GM19397 (cell line): ENCODE data around the gene MEGF10.

Experiments
- ATAC-seq: cut with Tn5 transposase; IDR thresholded peaks from one replicate; pipeline ENCODE4 v1.9.1; 2021; ENCODE audit warnings: mild to moderate bottlenecking, moderate library complexity; ENCODE audit not compliant: unreplicated experiment

Gene MEGF10

DNA sequence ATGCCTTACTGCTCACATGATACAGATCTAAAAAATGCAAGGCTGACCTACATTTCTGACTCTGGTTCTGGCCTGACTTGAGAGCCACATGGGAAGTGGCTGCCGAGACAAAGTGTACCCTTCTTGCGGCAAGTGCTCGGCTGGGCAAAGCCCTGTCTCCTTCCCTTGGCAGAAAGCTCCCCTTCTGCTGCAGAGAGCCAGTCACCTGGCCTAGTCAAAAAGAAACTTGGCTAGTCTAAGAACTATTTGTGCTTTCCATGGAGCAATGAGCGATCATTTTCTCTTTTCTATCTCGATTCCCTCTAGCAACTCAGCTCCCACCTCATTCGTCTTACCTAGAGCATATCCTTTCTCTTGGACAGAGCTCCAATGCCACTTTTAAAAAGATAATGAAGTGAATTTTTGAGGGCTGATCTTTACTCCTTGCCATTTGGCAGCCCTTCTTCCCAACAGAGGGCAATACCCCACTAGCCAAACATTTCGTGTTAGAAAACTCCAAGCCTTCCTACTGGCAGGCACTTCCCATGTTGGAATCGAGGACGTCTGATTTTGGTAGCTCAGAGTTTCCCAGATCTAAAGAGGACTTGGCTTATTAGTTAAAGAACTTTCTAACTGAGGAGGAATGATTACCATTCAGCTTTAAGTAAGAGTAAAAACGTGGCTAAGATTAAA lies 118.8 kb downstream of the MEGF10 start:
- ATAC-seq, result no peak

GRCh38 chr5:127409921-127410675 lies 119.5 kb downstream of the MEGF10 start:
- ATAC-seq, result no peak

GRCh38 chr5:127410959-127411358 lies 120.4 kb downstream of the MEGF10 start:
- ATAC-seq, result peak; percentile 59

- ATAC-seq, result no peak
Observed at GRCh38 chr5:127411381-127411780, 120.8 kb downstream of the MEGF10 start.

- no peak for ATAC-seq
Observed at GRCh38 chr5:127412698-127413097, 122.1 kb downstream of the MEGF10 start.

DNA sequence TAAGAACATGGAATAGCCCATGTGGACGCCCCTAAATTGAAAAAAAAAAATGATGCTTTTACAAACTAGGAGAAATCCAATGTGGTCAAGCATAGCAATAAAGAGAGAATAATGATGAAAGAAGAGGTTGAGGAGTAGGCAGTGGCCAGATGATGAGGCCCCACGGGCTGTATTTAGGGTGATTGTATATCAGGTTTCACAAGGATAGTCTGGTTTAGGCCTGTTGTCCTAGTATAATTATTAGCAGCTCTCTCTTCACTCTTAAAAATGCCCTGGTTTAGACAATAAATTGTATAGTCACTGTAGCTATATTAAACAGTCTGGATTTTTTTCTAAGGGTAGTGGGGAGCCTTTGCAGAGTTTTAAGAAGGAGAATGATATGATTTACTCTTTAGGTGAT lies 124.4 kb downstream of the MEGF10 start:
- no peak for ATAC-seq

DNA sequence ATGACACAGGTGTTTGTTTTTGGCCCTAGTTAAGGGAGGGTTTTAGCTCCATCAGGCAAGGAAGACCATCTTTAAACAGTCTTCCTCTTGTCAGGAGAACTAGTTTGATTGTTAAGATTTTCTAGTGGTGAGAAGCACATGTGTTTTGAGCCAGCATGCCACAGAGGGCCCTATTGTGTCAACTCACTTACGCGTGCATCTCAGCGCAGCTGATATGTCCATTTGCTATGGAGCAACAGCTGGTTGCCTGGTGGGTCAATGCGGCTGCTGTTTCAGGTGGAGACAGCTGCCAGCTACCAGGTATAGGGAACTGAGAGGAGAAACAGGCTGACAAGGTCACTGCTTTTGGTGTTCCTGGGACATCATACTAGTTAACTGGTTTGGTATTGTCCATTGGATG lies 126.3 kb downstream of the MEGF10 start:
- no peak for ATAC-seq

DNA sequence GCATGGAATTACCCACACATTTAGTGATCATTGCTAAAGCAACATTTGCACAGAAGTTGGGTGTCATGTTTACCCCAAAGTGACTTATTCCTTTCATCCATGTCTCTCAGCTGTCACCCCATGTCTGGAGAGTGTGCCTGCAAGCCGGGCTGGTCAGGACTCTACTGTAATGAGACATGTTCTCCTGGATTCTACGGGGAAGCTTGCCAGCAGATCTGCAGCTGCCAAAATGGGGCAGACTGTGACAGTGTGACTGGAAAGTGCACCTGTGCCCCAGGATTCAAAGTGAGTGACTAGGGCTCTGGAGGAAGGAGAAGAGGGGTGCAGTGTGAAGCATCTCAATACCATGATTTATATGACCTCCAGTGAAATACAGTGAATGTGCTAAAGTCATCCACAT lies 126.9 kb downstream of the MEGF10 start:
- no peak for ATAC-seq

- ATAC-seq, result no peak
Observed at GRCh38 chr5:127418367-127418766, 127.8 kb downstream of the MEGF10 start.

DNA sequence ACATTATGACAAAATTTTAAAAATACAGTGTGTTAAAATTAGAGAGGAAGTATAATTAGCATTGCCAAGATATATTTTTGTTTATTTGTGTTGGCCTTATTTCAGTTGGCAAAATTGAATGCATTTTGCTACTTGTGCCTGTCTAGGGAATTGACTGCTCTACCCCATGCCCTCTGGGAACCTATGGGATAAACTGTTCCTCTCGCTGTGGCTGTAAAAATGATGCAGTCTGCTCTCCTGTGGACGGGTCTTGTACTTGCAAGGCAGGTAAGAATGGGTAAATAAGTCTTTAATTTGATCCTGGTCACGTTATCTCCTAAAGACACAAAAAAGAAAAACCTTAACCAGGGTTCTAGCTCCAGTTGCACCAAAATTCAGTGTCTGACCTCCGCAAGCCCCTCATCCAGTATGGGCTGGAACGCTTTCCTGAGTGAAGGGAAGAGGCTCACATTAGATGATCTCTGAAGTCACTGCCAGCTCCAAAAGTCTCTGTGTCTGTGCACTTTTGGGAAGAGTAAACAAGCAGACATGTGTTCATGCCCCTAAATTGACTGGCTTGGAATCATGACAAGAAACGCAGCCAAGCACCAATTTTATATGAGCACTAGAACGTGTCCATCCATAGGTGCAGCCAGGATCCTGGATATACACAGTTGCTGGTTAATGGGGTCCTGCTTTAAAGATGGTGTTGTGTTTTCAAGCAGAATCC lies 128.5 kb downstream of the MEGF10 start:
- ATAC-seq, result no peak

DNA sequence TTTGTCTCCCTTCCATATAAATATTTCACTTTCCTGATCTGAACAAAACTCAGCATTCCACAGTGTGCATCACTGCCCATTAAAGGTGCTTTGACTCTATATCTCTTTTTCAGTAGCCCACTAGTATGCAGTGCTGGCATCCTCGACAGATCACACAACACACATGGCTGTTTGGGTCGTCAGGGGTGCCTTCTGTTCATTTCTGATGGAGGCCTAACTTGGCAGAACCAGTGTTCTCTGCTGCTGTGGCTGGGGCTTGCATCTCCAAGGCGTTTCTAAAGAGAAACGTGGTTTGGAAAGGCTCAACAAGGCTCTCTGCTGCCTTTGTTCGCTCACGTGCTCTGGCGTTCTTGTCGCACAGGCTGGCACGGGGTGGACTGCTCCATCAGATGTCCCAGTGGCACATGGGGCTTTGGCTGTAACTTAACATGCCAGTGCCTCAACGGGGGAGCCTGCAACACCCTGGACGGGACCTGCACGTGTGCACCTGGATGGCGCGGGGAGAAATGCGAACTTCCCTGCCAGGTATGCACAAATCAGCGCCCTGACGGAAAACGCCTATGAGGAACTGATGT lies 129.2 kb downstream of the MEGF10 start:
- no peak for ATAC-seq

DNA sequence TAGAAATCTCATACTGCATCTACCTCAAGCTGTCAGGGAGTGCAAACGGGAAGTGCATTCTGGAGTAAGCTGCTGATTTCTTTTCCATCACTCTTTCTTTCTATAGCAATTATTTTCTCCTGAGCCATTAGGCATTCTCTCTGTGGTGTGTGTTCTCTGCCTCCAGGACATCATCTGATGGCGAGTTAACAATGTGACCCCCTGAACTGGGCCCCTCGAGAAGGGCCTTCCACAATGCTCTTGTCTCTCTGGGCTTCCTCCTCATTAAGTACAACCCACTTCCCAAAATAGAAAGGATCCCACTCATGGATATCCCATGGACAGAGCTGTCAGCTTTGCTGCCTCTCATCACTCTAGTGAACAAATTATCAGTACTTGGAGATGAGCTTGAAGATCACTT lies 130.2 kb downstream of the MEGF10 start:
- no peak for ATAC-seq

DNA sequence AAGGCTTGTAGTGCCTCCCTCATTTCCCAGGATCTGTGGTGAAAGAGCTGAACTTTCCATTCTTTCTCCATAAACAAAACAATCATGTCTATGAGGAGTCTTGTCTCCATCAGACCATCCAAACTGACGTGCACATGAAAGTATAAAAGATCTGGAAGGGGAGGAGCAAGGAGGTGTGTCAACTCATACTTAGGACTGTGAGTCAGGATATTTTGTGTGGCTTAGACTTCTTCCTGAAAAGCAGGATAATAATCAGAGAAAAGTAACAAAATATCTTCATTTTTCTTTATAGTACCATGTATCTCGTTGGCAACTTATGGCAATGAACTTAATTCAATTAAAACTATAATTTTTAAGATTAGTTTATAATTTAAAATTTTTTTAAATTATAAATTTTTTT lies 130.9 kb downstream of the MEGF10 start:
- no peak for ATAC-seq

- no peak for ATAC-seq
Observed at GRCh38 chr5:127423173-127423798, 132.7 kb downstream of the MEGF10 start.

DNA sequence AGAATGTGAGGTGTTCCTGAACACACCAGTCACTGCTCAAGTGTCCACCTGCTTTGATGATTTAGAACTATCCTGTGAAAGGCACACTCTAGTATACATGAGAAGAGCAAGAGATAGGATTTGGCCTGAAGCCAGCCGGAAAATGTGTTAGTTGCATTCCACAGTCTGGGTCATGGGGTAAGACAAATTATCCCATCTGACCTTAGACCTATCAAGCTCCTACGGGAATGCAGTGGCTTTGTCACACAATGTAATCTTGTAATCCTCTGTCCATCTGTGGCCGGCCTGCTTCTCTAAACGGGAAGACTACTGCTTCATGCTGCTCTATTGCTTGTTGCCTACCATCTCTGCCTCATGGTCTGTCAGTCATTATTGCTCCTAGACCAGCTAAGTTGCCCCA lies 134.4 kb downstream of the MEGF10 start:
- no peak for ATAC-seq

GRCh38 chr5:127425868-127426267 lies 135.3 kb downstream of the MEGF10 start:
- no peak for ATAC-seq

DNA sequence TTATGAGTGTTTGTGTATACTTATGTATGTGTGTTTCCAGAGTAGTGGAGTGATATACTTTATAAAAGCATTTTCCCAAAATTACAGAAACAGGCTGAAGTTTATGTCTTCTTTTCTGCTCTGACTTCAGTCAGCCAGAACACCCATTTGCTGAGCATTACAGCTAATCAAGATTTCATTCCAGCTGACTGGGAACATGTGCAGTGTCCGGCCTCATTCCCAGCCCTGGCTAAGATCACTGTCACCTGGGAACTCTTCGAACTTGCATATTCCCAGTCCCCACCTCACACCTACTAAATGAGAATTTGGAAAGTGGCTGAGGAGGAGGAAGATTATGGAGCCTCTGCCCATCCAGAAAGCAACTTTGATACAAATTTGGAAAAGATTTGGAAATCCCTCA lies 136.1 kb downstream of the MEGF10 start:
- ATAC-seq, result no peak

GRCh38 chr5:127428276-127428675 lies 137.7 kb downstream of the MEGF10 start:
- no peak for ATAC-seq

DNA sequence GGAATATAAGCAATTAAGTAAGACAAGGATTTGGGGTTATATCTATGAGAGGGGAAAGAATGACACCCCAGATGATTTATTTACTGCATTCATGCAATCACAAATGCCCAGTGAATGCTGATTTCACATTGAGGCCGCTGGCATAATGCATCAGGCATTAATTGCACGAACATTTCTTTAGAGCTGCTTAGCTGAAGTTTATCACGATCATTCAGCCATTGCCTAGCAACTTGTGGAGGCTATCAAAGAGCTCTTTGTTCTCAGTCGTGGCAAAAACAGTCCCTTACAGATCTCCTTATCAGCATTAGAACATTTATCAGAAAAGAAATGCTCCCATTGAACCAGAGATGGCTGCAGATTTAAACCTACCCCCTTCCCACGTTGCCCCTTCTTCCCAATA lies 138.2 kb downstream of the MEGF10 start:
- ATAC-seq, result no peak

DNA sequence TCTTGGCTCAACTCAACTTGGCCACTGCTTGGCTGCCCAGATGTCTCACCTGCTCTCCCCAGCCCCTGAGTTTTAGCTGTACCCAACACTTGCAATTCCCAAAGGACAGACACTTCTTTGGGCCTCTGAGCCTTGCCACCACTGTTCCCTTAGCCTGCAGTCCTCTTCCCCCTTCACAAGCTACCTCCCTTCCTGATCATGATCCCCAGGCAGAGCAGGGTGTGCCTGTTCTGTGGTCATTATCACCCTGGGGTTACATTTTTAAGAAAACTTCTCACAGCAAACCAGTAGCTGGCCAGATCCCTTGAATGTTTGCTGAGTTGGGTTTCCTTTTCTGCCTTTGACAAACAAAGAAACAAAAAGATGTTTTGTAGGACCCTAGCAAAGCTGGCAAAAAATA lies 139.3 kb downstream of the MEGF10 start:
- ATAC-seq, result no peak

DNA sequence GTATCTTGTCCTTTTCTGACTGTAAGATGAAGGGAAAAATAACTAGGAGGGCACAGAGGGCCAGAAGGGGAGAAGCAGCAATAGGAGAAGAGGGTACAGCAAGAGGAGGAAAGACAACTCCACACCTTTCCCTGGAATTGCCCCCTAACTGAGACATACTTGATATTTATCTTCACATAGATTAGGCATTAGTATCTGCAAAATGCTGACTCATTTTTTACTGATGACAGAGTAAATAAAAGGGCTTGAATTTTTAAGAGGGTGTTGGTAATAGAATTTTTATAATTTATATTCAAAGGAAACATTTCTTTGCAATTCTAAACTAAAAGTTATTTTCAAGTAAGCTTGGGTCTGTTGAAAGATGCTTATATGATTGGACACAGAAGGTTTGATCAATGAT lies 140.0 kb downstream of the MEGF10 start:
- no peak for ATAC-seq
